Chondrocyte (in vitro differentiated cells): ENCODE results near the gene IGLL5. TPM values are rescaled to one million over a fixed set of nuclear protein-coding genes. Genes with fewer than 3 reads are reported as not detected.

Experiments
- DNase-seq: peaks from one replicate; pipeline ENCODE4 v3.0.0; 2021; ENCODE audit warnings: mixed read lengths, low spot score
- H3K27ac Mint-ChIP-seq: one replicate; pipeline ENCODE4 v1.8.0; 2021; ENCODE audit warnings: mild to moderate bottlenecking, moderate library complexity, mixed read lengths; ENCODE audit not compliant: unreplicated experiment
- H3K27me3 Mint-ChIP-seq: 2 replicates; pipeline ENCODE4 v1.8.0; 2021; ENCODE audit warnings: low read depth, mixed read lengths
- H3K36me3 Mint-ChIP-seq: 2 replicates; pipeline ENCODE4 v1.8.0; 2021; ENCODE audit warnings: low read depth, mixed read lengths
- H3K4me1 Mint-ChIP-seq: 2 replicates; pipeline ENCODE4 v1.8.0; 2021; ENCODE audit warnings: low read depth, mild to moderate bottlenecking, mixed read lengths
- H3K4me3 Mint-ChIP-seq: one replicate; pipeline ENCODE4 v1.8.0; 2021; ENCODE audit warnings: mild to moderate bottlenecking, moderate library complexity, mixed read lengths; ENCODE audit not compliant: unreplicated experiment
- H3K9me3 Mint-ChIP-seq: 2 replicates; pipeline ENCODE4 v1.8.0; 2021; ENCODE audit warnings: low read depth, mixed read lengths
- total RNA-seq: library from RNA; stranded (reverse); gene quantifications from 3 replicates; pipeline ENCODE4 v1.2.1, GENCODE V29; 2021
- TF ChIP-seq, protein P1 (sequence below): fragments of 200-600 bp; sonication (generic); IDR thresholded peaks from 2 replicates; pipeline ENCODE4 v1.5.0; 2021; ENCODE audit warnings: antibody characterized with exemption, mild to moderate bottlenecking, moderate library complexity

Gene IGLL5
- total RNA-seq, 1 donor from 2014 or later: not detected

DNA sequence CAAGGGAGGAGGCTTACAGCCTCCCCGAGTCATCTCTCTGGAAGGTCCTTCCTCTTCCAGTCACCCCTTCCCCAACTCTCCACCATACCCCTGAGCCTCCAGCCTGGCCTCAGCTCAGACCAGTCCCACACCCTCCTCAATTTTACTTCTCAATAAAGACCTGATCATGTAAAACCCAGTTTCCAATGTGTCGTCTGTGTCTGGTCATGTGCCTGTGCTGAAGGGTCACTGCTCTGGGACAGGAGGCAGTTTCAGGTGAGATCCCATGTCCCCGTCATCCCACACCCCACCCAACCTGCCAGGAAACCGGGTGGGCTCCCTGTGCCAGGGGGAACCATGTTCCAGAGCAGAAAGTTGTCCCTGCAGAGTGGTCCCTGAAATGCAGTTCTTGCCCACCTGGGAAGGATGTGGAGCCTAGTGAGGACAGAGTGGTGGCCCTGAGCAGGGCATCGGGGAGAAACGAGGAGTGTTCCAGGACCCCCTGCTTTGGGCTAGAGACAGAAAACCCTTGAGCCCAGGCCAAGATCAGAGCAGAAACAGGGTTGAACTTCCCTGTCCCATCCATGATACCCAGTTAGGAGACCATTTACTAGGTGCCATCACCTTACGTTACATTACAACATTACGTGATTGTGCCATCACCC lies 19.4 kb downstream of the IGLL5 start:
- Mint-ChIP-seq H3K27me3 (peaks cover 42% of the 10 kb centered on the region), H3K9me3 (no peaks in the 10 kb centered on the region), H3K27ac (no peak overlapping the region), H3K4me1 (no peaks in the 10 kb centered on the region), H3K36me3 (no peaks in the 10 kb centered on the region), H3K4me3 (no peak overlapping the region)
- TF ChIP-seq, protein P1, sequence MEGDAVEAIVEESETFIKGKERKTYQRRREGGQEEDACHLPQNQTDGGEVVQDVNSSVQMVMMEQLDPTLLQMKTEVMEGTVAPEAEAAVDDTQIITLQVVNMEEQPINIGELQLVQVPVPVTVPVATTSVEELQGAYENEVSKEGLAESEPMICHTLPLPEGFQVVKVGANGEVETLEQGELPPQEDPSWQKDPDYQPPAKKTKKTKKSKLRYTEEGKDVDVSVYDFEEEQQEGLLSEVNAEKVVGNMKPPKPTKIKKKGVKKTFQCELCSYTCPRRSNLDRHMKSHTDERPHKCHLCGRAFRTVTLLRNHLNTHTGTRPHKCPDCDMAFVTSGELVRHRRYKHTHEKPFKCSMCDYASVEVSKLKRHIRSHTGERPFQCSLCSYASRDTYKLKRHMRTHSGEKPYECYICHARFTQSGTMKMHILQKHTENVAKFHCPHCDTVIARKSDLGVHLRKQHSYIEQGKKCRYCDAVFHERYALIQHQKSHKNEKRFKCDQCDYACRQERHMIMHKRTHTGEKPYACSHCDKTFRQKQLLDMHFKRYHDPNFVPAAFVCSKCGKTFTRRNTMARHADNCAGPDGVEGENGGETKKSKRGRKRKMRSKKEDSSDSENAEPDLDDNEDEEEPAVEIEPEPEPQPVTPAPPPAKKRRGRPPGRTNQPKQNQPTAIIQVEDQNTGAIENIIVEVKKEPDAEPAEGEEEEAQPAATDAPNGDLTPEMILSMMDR: no peak
- peak; percentile 34 for DNase-seq

DNA sequence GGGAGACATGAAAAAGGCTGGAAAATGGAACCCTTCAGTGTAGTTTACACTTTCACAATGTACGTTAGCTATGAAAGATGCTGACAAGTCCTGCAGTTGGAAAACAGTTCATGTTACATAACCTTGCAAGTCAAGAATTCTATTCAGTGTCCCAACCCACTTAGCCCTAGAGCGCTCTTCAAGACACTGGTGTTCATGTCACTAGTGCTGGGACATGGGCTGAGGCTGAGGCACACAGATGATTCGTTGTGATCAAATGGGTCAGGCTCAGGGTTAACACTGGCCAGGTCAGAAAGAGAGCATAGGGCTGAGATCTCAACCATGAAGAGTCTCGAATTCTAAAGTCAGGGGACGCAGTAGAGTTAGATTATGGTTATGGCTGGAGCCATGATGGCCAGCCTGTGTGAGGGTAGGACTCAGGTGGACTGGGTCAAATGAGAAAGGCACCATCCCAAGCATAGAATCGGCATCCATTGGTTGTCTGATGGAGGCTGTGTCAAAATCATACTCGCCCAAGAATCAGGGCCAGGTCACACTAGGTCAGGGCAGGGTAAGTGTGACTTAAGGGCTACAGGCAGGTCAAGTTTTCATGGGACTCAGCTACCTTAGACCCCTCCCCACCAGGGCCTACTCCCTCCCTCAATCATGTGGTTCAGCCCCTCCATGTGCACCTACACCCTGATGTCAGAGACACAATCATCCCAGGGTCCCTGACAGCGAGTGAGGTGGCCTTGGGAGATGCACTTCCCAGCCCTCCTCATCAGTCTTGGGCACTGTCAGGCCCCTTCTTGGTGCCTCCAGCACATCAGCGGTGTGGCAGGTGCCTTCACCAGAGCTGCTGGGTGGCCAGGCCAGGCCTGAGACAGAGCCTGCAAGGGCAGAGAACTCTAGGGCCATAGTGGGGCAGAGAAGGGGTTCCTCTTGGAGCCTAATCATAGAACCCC lies 20.2 kb downstream of the IGLL5 start:
- peaks cover 48% of the 10 kb centered on the region for H3K27me3 Mint-ChIP-seq
- no peak overlapping the region for H3K4me3 Mint-ChIP-seq
- H3K27ac Mint-ChIP-seq: no peak overlapping the region
- no peaks in the 10 kb centered on the region for H3K36me3 Mint-ChIP-seq
- DNase-seq: peak; percentile 72
- no peaks in the 10 kb centered on the region for H3K9me3 Mint-ChIP-seq
- H3K4me1 Mint-ChIP-seq: no peaks in the 10 kb centered on the region
- TF ChIP-seq, protein P1: no peak

DNA sequence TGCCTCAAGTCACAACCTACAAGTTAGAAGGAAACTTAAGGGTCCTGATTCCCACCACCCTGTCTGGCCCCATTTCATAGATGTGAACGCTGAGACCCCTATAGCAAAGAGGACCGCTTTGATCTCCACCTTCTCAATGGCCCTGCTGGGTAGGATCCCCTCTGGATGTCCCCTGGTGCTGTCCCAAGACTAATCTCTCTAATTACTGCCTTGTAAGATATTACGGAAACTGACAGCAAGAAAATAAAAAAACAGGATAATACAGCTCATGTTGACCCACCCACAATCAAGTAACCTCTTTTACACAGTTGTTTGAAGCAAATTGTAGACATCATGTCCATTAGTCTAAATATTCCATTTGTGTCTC lies 20.9 kb downstream of the IGLL5 start:
- Mint-ChIP-seq H3K27me3 (peaks cover 51% of the 10 kb centered on the region), H3K4me1 (no peaks in the 10 kb centered on the region), H3K4me3 (no peak overlapping the region), H3K9me3 (no peaks in the 10 kb centered on the region), H3K36me3 (no peaks in the 10 kb centered on the region), H3K27ac (no peak overlapping the region)
- DNase-seq: no peak
- TF ChIP-seq, protein P1: no peak

DNA sequence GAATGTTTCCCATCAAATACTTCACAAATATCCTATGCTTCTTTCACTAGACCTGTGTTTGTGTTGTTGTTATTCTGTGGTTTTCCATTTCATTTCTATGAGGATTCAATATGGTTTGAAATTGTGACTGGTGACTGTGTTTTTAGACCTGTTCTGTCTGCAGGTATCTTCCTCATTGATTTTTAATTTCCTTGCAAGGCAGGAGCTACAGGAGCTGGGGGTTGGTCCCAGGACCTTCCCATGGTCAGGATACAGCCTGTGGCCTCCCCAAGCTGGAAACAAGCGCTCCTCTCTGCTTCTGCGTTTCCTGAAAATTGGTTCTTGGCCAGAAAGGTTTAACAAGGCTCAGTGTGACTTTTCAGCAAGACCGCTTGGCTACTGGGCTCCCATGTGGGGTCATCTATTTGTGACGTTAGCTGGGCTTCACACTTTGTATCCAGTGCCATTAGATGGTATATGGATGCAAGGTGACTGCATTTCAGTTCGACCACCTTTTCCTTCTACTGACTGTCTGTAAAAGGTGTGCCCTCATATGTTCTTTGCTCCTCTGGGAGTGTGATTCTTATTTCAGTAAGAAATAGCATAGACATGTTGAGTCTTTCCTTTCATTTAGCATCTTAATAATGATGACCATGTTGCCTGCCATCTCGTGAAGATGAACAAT lies 21.5 kb downstream of the IGLL5 start:
- TF ChIP-seq, protein P1: no peak
- DNase-seq: peak; percentile 11
- Mint-ChIP-seq H3K36me3 (no peaks in the 10 kb centered on the region), H3K27me3 (peaks cover 51% of the 10 kb centered on the region), H3K4me1 (no peaks in the 10 kb centered on the region), H3K9me3 (no peaks in the 10 kb centered on the region), H3K4me3 (no peak overlapping the region), H3K27ac (no peak overlapping the region)

DNA sequence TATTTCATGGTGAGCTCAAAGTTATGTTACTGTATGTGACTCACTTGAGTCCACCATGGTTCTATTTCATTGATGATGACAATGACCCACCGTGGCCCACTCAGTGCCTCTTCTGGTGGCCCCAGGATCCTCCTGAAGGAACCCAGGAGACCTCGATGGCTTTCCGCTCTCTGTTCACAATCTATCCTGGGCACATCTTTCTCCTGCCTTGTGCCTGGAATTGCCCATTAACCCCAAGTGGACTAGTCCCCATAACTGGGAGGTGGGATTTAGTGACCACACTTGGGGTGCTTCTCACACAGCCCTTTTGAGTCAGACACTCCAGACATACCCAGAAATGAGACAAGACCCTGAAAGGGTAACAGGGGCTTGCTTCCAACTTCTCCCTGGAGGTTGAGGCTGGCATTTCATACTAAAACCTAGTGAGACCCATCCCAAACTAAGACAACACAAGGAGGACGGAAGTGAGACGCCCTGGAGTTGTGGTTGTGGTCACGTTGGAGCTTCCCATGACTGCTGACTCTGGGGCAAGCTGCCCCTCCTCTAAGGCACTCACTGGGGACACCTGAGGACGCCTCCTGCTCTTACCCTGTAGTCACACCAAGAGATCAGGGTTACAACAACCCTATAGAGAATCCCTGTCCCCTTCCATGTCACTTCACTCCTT lies 22.1 kb downstream of the IGLL5 start:
- peaks cover 53% of the 10 kb centered on the region for H3K27me3 Mint-ChIP-seq
- no peaks in the 10 kb centered on the region for H3K36me3 Mint-ChIP-seq
- H3K27ac Mint-ChIP-seq: no peak overlapping the region
- peak; percentile 34 for DNase-seq
- no peak overlapping the region for H3K4me3 Mint-ChIP-seq
- no peaks in the 10 kb centered on the region for H3K9me3 Mint-ChIP-seq
- TF ChIP-seq, protein P1: no peak
- no peaks in the 10 kb centered on the region for H3K4me1 Mint-ChIP-seq
